SK-N-SH (cell line): ENCODE data around the gene SLCO1A2.

ENCODE experiments used
- FOSL2 ChIP-seq: IDR thresholded peaks from 2 replicates; pipeline ENCODE4 v1.4.0; 2012; ENCODE audit warnings: low read depth, mild to moderate bottlenecking, moderate library complexity, borderline replicate concordance
- FOXJ3 ChIP-seq: sonication (generic); formaldehyde crosslinking; IDR thresholded peaks from 2 replicates; pipeline ENCODE4 v1.5.1; 2020; ENCODE audit warnings: mild to moderate bottlenecking, missing genetic modification reagents
- SMC3 ChIP-seq: IDR thresholded peaks from 2 replicates; pipeline ENCODE4 v1.6.1; 2012; ENCODE audit warnings: low read depth, low read length, improper control_type of control experiment
- YY1 ChIP-seq: IDR thresholded peaks from 2 replicates; pipeline ENCODE4 v1.4.0; 2012; ENCODE audit warnings: low read depth, mild to moderate bottlenecking
- TF ChIP-seq, protein P1 (sequence below): fragments of 200-600 bp; sonication (generic); IDR thresholded peaks from 2 replicates; pipeline ENCODE4 v1.6.1; 2017; ENCODE audit warnings: antibody characterized with exemption, mild to moderate bottlenecking, moderate library complexity
- TF ChIP-seq, protein P2 (sequence below): IDR thresholded peaks from 2 replicates; pipeline ENCODE4 v1.6.1; 2012; ENCODE audit warnings: mild to moderate bottlenecking, low read depth, low read length, moderate library complexity

DNA sequence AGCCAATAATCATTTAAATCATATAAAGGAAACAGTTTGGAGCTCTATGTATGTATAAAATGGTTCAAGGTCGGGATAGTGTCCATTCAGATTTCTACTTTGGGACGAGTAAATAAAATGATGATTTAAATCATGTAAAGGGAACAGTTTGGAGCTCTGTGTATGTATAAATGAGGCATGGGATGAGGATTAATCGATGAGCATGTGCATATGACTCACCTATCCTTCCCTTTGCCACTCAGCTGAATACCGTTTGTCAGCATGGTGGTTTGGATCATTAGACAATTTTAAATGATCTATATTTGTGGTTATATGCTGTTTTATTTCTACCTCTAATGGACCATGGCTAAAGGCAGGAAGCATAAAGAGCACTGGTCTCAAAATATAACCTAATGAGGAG lies 7.1 kb upstream of the SLCO1A2 start:
- TF ChIP-seq, protein P1, sequence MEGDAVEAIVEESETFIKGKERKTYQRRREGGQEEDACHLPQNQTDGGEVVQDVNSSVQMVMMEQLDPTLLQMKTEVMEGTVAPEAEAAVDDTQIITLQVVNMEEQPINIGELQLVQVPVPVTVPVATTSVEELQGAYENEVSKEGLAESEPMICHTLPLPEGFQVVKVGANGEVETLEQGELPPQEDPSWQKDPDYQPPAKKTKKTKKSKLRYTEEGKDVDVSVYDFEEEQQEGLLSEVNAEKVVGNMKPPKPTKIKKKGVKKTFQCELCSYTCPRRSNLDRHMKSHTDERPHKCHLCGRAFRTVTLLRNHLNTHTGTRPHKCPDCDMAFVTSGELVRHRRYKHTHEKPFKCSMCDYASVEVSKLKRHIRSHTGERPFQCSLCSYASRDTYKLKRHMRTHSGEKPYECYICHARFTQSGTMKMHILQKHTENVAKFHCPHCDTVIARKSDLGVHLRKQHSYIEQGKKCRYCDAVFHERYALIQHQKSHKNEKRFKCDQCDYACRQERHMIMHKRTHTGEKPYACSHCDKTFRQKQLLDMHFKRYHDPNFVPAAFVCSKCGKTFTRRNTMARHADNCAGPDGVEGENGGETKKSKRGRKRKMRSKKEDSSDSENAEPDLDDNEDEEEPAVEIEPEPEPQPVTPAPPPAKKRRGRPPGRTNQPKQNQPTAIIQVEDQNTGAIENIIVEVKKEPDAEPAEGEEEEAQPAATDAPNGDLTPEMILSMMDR: no peak
- TF ChIP-seq, protein P2, sequence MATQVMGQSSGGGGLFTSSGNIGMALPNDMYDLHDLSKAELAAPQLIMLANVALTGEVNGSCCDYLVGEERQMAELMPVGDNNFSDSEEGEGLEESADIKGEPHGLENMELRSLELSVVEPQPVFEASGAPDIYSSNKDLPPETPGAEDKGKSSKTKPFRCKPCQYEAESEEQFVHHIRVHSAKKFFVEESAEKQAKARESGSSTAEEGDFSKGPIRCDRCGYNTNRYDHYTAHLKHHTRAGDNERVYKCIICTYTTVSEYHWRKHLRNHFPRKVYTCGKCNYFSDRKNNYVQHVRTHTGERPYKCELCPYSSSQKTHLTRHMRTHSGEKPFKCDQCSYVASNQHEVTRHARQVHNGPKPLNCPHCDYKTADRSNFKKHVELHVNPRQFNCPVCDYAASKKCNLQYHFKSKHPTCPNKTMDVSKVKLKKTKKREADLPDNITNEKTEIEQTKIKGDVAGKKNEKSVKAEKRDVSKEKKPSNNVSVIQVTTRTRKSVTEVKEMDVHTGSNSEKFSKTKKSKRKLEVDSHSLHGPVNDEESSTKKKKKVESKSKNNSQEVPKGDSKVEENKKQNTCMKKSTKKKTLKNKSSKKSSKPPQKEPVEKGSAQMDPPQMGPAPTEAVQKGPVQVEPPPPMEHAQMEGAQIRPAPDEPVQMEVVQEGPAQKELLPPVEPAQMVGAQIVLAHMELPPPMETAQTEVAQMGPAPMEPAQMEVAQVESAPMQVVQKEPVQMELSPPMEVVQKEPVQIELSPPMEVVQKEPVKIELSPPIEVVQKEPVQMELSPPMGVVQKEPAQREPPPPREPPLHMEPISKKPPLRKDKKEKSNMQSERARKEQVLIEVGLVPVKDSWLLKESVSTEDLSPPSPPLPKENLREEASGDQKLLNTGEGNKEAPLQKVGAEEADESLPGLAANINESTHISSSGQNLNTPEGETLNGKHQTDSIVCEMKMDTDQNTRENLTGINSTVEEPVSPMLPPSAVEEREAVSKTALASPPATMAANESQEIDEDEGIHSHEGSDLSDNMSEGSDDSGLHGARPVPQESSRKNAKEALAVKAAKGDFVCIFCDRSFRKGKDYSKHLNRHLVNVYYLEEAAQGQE: no peak
- TF ChIP-seq YY1: no peak
- TF ChIP-seq FOXJ3: no peak
- no peak for TF ChIP-seq SMC3
- TF ChIP-seq FOSL2: no peak
